K562 (cell line): ENCODE results near the gene CTSF. TPM values are rescaled to one million over a fixed set of nuclear protein-coding genes. Genes with fewer than 3 reads are reported as not detected.

Source experiments
- ARID4B ChIP-seq: sonication (generic); formaldehyde crosslinking; IDR thresholded peaks from 2 replicates; pipeline ENCODE4 v1.8.0; 2022; ENCODE audit warnings: mild to moderate bottlenecking, missing genetic modification reagents
- BDP1 ChIP-seq: IDR thresholded peaks from 3 replicates; pipeline ENCODE4 v1.6.1; 2011; ENCODE audit not compliant: insufficient read length, insufficient read depth
- ELF4 ChIP-seq: fragments of 450-650 bp; formaldehyde crosslinking; IDR thresholded peaks from 2 replicates; pipeline ENCODE4 v1.4.0; 2022; ENCODE audit warnings: missing genetic modification characterization
- ETV1 ChIP-seq: fragments of 450-650 bp; conservative IDR thresholded peaks from 2 replicates; pipeline ENCODE4 v1.6.1; 2016; ENCODE audit warnings: missing genetic modification characterization, control low read depth, low read depth, missing compliant biosample characterization
- ETV5 ChIP-seq: sonication (generic); formaldehyde crosslinking; IDR thresholded peaks from 2 replicates; pipeline ENCODE4 v1.4.0; 2020; ENCODE audit warnings: low read depth, mild to moderate bottlenecking, missing genetic modification reagents
- FOXA1 ChIP-seq: fragments of 450-650 bp; IDR thresholded peaks from 2 replicates; pipeline ENCODE4 v1.6.1; 2016; ENCODE audit warnings: mild to moderate bottlenecking, borderline replicate concordance
- HMGN3 ChIP-seq: IDR thresholded peaks from 2 replicates; pipeline ENCODE4 v1.6.1; 2011; ENCODE audit warnings: borderline replicate concordance, low read depth, mild to moderate bottlenecking, mixed read lengths, low read length; ENCODE audit not compliant: insufficient read length; ENCODE audit errors: extremely low read depth
- NFATC3 ChIP-seq: fragments of 450-650 bp; IDR thresholded peaks from 2 replicates; pipeline ENCODE4 v1.6.1; 2017; ENCODE audit warnings: mild to moderate bottlenecking
- PTTG1 ChIP-seq: fragments of 450-650 bp; IDR thresholded peaks from 2 replicates; pipeline ENCODE4 v1.6.1; 2016; ENCODE audit warnings: low read depth, mild to moderate bottlenecking, missing genetic modification characterization, missing compliant biosample characterization
- SRF ChIP-seq, 2 experiments: fragments of 250-450, 450-650 bp in 1 of 2; sonication (Bioruptor Pico) in 1 of 2; sonication (generic) in 1 of 2; formaldehyde crosslinking; IDR thresholded peaks; 2 replicates each; pipeline versions ENCODE4 v1.5.0 to v1.5.1; 2020 to 2022; ENCODE audit warnings: mild to moderate bottlenecking in 1 of 2, missing genetic modification reagents in 1 of 2
- SRSF9 ChIP-seq: fragments of 200-400 bp; formaldehyde crosslinking; IDR thresholded peaks from 2 replicates; pipeline ENCODE4 v1.6.1; 2017; ENCODE audit warnings: low read depth, low read length, borderline replicate concordance
- STAT5B ChIP-seq: fragments of 250-450 bp; sonication (Bioruptor Pico); IDR thresholded peaks from 2 replicates; pipeline ENCODE4 v1.8.0; 2021; ENCODE audit warnings: mild to moderate bottlenecking, inconsistent platforms
- TOE1 ChIP-seq, 2 experiments: fragments of 450-650 bp in 1 of 2; sonication (generic) in 1 of 2; formaldehyde crosslinking in 1 of 2; IDR thresholded peaks; 2 replicates each; pipeline versions ENCODE4 v1.7.1 to v1.8.0; 2016 to 2022; ENCODE audit warnings: borderline replicate concordance in 2 of 2, mild to moderate bottlenecking in 2 of 2, antibody characterized with exemption in 1 of 2, inconsistent platforms in 1 of 2, low read depth in 1 of 2, missing genetic modification reagents in 1 of 2, moderate library complexity in 1 of 2
- ZNF699 ChIP-seq: fragments of 250-450 bp; sonication (Bioruptor Pico); IDR thresholded peaks from 2 replicates; pipeline ENCODE4 v1.8.0; 2021; ENCODE audit warnings: mild to moderate bottlenecking, moderate library complexity; ENCODE audit not compliant: insufficient replicate concordance
- polyA plus RNA-seq, 8 experiments: library from polyadenylated mRNA; depleted of rRNA in 4 of 8; stranded (reverse) in 5 of 8; unstranded in 3 of 8; fragments of >200 nt; fragmentation: Nextera tagmentation in 2 of 8; fragmentation: Illumina TruSeq in 1 of 8; extraction: Ambion mirVana in 2 of 8; extraction: Trizol in 1 of 8; gene quantifications; 2 replicates each; pipeline versions ENCODE4 v1.2.1 to v1.2.3, GENCODE V29; 2011 to 2014; ENCODE audit warnings: inconsistent platforms in 1 of 8, missing spikeins in 1 of 8
- total RNA-seq, 7 experiments: library from RNA; depleted of rRNA in 6 of 7; stranded (reverse); fragments of >200 nt in 6 of 7; fragmentation: Illumina TruSeq in 2 of 7; extraction: Trizol in 2 of 7; gene quantifications; 2 replicates each; pipeline versions ENCODE4 v1.2.1 to v1.2.3, GENCODE V29; 2011 to 2021; ENCODE audit warnings: low replicate concordance in 1 of 7
- TF ChIP-seq, protein P1 (sequence below), 2 experiments: fragments of 150-350 bp in 1 of 2; IDR thresholded peaks; 2 replicates each; pipeline ENCODE4 v1.6.1; 2012 to 2016; ENCODE audit warnings: low read depth in 2 of 2, low read length in 2 of 2, mild to moderate bottlenecking in 1 of 2, moderate library complexity in 1 of 2
- TF ChIP-seq, protein P2 (sequence below), 3 experiments: fragments of 200-800 bp in 1 of 3; sonication (Bioruptor generic) in 1 of 3; sonication (generic) in 1 of 3; formaldehyde crosslinking in 1 of 3; IDR thresholded peaks; 2 replicates each; pipeline versions ENCODE4 v1.6.1 to v1.8.0; 2016 to 2022; ENCODE audit warnings: mild to moderate bottlenecking in 2 of 3, missing compliant biosample characterization in 2 of 3, missing genetic modification characterization in 2 of 3, missing genetic modification reagents in 1 of 3

The CTSF gene
- total and polyA plus RNA-seq, 9 of the 15 experiments (the other 6 are each of a cell fraction or from before 2014, with no cell fraction given): 0.41 to 10.5 (median 3.8) TPM

- TF ChIP-seq, protein P1, sequence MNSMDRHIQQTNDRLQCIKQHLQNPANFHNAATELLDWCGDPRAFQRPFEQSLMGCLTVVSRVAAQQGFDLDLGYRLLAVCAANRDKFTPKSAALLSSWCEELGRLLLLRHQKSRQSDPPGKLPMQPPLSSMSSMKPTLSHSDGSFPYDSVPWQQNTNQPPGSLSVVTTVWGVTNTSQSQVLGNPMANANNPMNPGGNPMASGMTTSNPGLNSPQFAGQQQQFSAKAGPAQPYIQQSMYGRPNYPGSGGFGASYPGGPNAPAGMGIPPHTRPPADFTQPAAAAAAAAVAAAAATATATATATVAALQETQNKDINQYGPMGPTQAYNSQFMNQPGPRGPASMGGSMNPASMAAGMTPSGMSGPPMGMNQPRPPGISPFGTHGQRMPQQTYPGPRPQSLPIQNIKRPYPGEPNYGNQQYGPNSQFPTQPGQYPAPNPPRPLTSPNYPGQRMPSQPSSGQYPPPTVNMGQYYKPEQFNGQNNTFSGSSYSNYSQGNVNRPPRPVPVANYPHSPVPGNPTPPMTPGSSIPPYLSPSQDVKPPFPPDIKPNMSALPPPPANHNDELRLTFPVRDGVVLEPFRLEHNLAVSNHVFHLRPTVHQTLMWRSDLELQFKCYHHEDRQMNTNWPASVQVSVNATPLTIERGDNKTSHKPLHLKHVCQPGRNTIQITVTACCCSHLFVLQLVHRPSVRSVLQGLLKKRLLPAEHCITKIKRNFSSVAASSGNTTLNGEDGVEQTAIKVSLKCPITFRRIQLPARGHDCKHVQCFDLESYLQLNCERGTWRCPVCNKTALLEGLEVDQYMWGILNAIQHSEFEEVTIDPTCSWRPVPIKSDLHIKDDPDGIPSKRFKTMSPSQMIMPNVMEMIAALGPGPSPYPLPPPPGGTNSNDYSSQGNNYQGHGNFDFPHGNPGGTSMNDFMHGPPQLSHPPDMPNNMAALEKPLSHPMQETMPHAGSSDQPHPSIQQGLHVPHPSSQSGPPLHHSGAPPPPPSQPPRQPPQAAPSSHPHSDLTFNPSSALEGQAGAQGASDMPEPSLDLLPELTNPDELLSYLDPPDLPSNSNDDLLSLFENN (IDR thresholded peaks at IDR 0.05; ENCODE audit: low read depth in 2 of 2, low read length in 2 of 2): peak in 1 of 2 experiments; percentile 37; a peak in 2 of 4 replicates
- 0 out of 2 replicates have a peak, but pooled peaks have one; percentile 24 for TF ChIP-seq ETV1 (tag)
- TF ChIP-seq BDP1: no peak
- TF ChIP-seq NFATC3: no peak
- TF ChIP-seq PTTG1 (tag): no peak
- no peak for TF ChIP-seq ZNF699 (CRISPR knock-in tag)
- TF ChIP-seq, protein P2, sequence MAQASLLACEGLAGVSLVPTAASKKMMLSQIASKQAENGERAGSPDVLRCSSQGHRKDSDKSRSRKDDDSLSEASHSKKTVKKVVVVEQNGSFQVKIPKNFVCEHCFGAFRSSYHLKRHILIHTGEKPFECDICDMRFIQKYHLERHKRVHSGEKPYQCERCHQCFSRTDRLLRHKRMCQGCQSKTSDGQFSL (CRISPR knock-in tag; IDR thresholded peaks at IDR 0.05): peak; percentile 81
- TF ChIP-seq, protein P2 (tag; IDR thresholded peaks at IDR 0.05): no peak
- TF ChIP-seq SRSF9: no peak
- TF ChIP-seq TOE1 (IDR thresholded peaks at IDR 0.05; ENCODE audit: borderline replicate concordance): peak; percentile 52; the same call in 1 of the 2 replicates
- TF ChIP-seq TOE1 (CRISPR knock-in tag; IDR thresholded peaks at IDR 0.05; ENCODE audit: borderline replicate concordance, low read depth): peak; percentile 49; the same call in 1 of the 2 replicates
- TF ChIP-seq STAT5B (CRISPR knock-in tag): no peak
- TF ChIP-seq FOXA1: no peak
- peak; percentile 13 to 50; a peak in 2 of 4 replicates for TF ChIP-seq SRF (CRISPR knock-in tag; IDR thresholded peaks at IDR 0.05)
- peak; percentile 93 for TF ChIP-seq ARID4B (CRISPR knock-in tag)
- no peak for TF ChIP-seq HMGN3
- peak; percentile 19; the same call in 1 of the 2 replicates for TF ChIP-seq ETV5 (CRISPR knock-in tag)
- no peak for TF ChIP-seq ELF4 (CRISPR knock-in tag)
Observed at GRCh38 chr11:66616379-66617154, 48.2 kb upstream of the CTSF start, which contains the start of gene RBM14 (continued).
